NCI-H187 treated with DMSO at 0.1 percent for 48 hours (cell line): ENCODE data around the gene RRP8.

Experiments
- DNase-seq: peaks from one replicate; lab custom pipeline; 2025; lab: John Stamatoyannopoulos, UW

RRP8 gene

DNA sequence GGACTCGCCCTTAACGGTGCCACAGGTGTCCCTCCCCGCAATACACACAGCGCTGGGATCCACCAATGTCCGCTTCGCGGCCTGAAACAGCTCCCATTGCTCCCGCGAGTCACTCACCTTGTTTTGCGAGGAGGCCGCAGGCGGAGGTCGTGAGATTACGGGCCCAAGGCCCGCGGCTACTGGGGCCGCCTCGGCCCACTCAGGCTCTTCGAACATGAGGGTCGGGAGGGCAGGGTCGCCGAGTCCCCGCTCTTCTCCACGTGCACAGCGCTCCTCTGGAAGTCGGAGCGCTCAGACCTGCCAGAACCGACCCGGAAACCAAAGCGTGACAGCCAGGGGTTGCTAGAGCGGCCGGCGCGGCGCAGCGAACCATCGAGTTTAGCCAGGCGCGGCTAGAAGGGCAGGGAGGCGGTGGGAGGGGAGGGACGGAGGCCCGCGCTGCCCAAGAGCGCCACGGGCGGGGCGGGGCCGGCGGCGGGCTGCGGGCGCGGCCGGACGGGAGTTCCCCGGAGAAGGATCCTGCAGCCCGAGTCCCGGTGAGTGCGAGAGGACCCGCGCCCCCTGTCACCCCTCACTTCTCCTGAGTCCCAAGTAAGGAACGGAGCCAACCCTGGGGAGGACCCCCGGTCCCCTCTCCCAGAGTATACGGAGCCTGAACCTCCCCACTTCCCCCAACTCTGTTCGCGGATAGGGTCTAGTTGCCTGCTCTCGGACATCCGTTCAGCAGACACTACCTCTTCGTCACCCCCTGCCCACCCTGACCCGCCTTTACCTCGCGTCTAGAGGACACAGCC lies at the start of gene RRP8, which contains the start of gene ILK:
Gene RRP8 (minus strand): TSS at position 330 of the 794 bp plus-strand sequence. CDS start 114 bp downstream, at position 216.
Gene ILK (plus strand): TSS at position 488 of the 794 bp plus-strand sequence. CDS start 498 bp downstream, outside the sequence.
- DNase-seq, result peak; percentile 33

GRCh38 chr11:6653097-6653496 lies 49.7 kb upstream of the RRP8 start:
- DNase-seq, result no peak

GRCh38 chr11:6652182-6652581 lies 48.8 kb upstream of the RRP8 start:
- no peak for DNase-seq

GRCh38 chr11:6650980-6651379 lies 47.6 kb upstream of the RRP8 start:
- DNase-seq, result no peak

DNA sequence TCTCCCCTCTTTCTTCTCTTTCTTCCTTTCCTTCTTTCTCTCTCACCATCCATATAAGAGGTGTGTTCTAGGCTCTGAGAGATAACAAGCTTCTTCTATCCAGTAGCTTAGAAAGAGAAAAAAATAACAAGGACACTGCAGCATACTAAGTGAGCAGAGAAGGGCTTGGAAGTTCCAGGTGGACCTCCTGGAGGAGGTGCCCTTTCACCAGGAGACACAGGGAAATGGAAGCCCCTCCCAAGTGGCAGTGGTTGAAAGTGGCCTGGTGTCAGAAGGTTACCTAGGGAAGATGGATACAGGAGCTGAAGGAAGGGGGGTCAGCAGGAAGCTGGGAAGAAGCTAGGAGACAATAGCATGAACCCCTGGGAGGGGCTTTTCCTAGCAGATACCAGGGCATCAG lies 46.7 kb upstream of the RRP8 start:
- DNase-seq, result no peak

- DNase-seq, result no peak
Measured at GRCh38 chr11:6648501-6648900, 45.1 kb upstream of the RRP8 start.

DNA sequence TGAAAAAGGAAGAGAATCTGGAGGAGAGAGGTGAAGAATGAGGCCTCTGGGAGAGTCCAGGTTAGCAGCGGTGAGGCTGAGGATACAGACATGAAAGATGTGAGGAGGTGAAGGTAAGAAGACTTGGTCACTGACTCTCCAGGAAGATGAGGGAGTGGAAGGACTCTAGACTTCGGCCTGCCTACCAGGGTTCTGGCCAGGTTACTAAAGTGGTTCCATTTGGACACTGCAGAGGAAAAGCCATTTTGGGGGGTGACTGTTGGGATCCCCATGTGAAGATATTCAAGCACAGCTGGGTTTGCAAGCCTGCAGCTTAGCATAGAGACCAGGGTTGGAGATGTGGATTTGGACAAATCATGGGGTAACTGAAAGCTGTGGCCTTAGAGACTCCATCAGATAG lies 44.4 kb upstream of the RRP8 start:
- no peak for DNase-seq

- no peak for DNase-seq
Measured at GRCh38 chr11:6646918-6647679, 43.7 kb upstream of the RRP8 start.

DNA sequence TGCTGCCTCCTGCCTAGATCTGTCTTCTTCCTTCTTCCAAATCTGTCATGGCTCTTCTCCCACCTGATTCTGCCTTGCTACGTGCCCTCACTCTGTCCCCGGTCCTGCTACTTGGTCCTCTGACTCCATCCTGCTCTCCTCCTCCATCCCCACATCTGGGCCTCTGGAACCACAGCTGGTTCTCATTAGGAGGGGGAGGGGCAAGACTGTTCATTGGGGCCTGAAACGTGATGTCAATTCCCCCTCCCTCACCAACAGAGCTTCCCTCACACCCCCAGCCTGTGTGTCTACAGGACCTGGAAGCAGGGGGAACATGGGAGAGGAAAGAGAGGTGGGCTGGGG lies 43.1 kb upstream of the RRP8 start:
- no peak for DNase-seq

DNA sequence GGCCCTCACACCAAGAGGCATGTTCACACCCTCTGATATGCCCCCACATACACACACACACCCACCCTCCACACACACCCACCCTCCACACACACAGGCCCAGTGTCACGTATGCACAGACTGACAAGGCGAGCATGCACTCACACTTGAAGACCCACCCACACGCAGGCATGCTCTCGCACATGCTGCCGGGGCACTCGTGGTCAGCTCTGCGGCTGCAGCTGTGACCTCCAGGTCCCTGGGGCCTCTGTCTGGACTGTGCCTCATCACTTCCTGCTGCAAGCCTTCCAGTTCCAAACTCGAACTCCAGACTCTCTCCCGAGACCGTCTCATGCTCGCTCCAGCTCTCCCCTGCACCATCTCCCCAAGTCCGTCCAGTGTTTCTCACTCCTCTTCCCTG lies 42.7 kb upstream of the RRP8 start:
- no peak for DNase-seq

- no peak for DNase-seq
Measured at GRCh38 chr11:6642957-6643356, 39.5 kb upstream of the RRP8 start.

DNA sequence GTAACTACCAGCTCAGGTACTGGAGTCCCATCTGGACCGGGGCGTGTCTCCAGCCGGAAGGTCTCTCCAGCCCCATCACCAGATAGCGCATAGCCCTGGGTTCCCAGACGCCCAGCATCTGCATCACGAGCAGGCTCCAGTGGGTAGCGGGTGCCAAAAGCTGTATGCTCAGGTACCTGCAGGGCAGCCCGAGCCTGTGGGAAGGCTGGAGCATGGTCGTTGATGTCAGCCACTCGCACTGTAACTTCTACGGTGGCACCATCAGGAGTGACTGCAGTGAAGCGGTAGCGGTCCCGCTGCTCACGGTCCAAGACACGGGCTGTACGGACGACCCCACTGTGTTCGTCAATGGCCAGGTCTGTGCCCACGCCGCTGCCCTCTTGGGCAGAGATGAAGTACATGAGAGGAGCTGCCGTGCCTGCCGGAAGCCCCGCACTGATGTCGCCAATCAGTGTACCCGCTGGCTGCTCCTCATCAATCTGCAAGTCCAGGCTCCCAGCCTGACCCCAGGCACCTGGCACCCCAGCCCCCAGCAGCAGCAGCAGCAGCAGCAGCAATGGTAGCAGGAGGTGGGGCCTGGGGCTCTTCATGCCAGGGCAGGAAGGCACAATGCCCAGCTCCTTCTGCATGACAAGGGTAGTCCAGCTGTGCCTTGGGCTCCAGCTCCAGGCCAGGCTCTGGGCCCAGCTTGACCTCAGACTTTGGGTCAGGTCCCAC lies 37.7 kb upstream of the RRP8 start:
- no peak for DNase-seq

DNA sequence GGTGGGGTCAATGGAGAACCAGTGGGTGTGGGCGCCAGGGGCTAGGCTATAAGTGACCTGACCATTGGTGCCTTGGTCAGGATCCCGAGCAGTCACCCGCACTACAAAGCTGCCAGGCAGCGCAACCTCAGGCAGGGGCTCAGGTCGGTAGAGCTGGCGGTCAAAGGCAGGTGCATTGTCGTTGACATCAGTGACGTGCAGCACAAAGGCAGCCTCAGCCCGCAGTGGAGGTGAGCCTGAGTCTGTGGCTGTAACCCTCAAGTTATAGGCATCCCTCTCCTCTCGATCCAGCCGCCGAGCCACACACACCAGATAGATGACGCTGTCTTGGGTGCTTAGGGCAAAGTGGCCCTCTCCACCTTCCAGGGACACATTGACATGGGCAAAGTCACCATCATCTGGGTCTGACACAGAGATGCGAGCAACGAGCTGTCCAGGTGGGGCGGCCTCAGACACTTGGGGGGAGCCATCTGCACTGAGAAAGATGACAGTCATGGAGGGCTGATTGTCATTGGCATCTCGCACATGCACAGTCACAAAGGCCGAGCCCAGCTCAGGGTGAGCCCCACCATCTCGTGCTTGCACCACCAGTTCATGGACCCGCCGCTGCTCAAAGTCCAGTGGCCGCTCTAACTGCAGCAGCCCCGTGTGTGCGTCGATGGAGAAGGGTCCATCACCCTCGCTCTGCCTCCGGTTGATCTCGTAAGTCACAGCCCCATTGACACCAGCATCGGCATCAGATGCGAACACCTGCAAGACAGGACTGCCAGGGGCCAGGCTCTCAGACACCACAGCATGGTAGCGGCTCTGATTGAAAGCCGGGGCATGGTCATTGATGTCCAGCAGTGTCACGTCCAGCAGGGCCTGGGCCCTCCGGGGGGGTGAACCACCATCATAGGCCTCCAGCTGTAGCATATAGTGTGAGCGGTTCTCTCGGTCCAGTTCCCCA lies 36.9 kb upstream of the RRP8 start:
- no peak for DNase-seq

DNA sequence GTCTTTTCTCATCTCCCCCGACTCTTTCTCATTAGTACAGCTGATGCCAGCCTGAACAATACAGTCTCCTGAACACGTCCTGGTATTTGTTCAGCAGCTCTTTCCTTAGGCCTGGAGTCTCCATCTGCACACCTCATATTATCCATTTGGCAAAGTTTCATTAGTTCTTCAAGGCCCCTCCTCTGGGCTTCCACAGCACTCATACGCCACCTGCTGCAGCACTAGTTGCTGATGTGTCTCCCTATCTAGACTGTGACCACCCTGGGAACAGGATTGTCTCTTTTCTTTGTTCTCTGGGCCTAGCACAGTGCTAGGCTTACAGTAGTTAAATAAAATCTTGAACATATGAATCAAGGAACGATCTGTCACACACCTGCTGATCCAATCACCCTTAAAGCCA lies 35.0 kb upstream of the RRP8 start:
- DNase-seq, result no peak

GRCh38 chr11:6637871-6638270 lies 34.5 kb upstream of the RRP8 start:
- DNase-seq, result no peak

GRCh38 chr11:6636480-6636879 lies 33.1 kb upstream of the RRP8 start:
- DNase-seq, result no peak

DNA sequence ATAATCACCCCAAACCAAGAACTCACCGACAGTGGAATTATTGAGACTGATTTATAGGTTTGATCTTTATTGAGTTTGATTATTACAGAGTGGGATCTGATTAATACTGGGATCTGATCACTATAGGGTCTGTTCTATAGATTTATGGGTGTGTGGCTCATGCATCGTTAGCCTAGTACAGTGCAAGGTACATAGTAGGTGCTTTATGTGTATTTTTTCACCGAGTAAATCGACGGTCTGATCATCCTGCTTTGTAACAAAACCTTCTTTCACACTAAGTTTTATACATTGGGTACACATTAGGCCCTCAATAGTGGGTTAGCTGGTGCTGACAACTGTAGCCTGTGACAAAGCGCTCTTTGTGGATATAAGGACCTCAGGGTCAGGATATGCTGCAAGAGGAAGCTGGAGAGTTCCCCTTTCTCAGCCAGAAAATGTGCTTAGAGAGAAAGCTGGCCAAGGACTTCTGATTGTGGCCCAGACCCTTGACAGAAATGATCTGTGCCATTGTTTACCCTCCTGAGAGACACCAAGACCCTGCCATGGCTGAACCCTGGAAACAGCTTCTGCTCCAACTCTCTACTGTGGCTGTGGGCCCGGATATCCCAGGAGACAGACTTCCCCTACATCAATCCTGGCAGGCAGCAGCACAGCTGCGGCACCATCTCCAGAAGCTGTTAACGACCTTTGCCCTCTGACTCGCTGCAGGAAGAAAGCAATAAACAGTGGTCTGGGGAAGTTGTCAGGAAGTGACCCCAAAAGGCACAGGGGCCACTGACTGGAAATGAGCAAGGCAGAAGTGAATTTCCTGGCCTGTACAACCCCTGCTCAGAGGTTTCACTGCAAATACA lies 31.9 kb upstream of the RRP8 start:
- no peak for DNase-seq

DNA sequence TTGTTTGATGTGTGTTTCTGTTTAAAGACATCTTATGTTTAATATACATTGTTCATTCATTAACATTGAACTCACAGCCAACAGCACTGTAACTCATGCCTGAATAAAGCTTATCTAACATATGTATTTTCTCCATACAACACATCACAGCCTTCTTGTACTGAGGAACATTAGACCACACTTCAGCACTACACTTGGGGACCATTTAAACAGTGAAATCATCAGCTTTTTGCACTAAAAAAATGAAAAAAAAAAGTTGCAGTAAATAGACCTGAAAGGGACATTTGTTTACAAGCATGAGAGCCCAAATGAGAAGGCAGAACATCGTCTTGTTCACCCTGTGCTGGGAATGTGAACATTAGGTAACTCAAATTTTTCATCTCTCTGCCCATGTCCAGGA lies 31.1 kb upstream of the RRP8 start:
- no peak for DNase-seq

DNA sequence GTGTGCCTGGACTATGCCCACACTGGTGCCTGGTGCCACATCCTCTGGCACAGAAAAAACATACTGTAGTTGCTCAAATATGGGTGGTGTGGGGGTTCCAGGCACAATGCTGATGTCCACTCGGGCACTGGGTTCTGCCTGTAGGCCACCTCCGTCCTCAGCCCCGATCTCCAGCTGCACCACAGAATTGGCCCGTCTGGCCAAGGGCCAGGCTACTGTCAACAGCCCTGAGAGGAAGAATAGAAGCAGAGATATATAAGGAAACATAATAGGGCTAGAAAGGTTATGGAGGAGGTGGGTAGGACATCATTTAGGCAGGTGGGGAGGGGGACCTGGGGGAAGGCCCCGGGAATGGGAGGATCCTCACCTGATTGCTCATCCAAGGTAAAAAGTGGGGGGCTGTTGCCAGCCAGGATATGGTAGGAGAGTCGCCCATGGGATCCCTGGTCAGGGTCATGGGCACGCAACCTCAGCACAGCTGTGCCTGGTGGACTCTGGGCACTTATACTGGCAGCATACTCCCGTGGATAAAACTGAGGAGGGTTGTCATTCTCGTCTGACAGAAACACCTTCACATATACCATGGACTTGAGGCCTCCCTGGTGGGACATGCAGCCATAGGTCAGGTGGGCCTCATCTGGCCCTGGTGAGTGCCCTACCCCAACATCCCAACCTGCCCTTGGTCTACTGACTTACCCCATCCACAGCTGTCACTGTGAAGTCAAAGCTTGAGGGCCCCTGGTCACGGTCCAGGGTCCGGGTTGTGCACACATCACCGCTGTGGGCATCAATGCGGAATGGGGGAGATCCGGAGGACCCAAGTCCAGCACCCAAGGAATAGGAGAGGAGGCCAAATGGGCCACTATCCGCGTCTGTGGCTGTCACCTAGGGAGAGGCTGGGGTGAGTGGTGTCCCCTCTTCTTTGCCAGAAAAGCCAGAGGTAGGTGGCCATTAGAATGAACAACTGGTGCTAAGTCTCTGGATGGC lies 30.3 kb upstream of the RRP8 start:
- no peak for DNase-seq
